GM18499 (cell line): Measurements from ENCODE around the gene GREM1.

Source experiments
- ATAC-seq: cut with Tn5 transposase; IDR thresholded peaks from one replicate; pipeline ENCODE4 v1.9.1; 2021; ENCODE audit warnings: moderate number of reproducible peaks; ENCODE audit not compliant: insufficient read depth, unreplicated experiment

The GREM1 gene

DNA sequence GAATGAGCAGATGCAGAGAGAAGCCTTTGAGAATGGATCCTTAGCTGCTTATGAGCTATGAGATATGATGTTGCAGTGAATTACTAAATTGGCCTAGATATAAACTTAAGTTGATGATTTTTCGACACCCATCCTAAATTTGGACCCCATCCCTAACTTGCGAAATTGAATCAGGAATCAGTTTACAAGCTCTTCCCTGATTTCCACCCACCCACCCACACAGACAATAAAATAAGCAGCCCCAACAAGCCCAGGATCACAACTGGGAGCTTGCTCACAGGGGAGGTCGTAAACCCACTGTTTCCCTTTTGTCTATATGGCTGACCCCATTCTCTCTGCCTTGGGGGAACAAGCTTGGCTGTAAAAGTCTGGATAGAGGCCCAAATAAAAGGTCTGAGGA, 57.3 kb downstream of the GREM1 start:
- no peak for ATAC-seq

DNA sequence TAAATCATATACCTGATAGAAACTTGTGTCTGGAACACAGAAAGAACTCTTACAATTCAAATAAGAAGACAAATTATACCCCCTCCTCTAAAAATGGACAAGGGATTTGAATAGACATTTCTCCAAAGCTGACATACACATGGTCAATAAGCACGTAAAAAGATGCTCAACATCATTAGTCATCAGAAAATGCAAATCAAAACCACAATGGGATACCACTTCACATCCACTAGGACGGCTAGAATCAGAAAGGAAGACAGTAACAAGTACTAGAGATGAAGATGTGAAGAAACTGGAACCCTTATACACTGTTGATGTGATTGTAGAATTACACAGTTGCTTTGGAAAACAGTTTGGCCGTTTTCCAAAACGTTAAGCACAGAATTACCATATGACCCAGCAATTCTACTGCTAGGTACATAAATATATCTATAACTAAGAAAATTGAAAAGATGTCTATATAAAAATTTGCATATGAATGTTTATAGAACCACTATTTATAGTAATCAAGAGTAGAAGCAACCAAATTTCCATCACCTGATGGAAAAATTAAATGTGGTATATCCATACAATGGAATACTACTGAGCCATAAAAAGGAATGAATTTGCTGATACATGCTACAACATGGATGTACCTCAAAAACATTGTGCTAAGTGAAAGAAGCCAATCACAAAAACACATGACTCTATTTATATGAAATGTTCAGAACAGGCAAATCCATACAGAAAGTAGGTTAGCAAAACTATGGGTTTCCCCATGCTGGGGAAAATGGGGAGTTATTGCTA, 60.8 kb downstream of the GREM1 start:
- ATAC-seq: no peak

DNA sequence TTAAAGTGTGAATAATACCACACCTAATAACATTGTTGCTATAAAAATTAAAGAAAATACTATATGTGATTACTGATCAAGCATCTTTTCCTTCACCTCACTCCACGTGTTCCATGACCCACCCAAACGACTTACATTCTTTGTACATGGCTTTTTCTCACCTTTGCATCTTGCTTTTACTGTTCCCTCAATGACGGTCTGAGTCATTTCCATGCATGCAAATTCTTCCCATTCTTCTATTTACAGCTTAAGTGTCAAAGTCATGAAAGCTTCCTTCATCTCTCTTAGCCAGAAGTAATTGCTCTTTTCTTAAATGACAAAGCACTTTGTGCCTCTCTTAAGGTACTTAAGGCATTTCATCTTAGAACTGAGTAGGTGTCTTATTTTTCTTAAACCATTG, 64.0 kb downstream of the GREM1 start:
- ATAC-seq: no peak

DNA sequence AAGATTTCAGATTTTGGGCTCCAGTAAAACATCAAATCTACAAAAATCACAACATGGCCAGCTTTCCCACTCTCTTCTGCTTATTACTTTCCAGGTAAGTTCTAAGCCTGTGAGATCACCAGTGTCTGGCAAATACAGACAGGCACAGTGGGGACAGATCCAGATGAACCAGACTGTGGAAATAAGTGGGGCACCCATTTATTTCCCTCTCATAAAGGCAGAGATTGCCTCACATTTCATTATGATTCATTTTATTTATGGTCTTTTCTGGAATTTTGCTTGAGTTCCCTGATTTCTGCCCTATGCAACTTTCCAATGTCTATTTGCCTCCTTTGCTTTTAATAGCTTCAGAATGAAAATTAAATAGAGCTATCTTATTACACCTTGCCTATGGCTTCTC, 66.8 kb downstream of the GREM1 start:
- ATAC-seq: no peak

DNA sequence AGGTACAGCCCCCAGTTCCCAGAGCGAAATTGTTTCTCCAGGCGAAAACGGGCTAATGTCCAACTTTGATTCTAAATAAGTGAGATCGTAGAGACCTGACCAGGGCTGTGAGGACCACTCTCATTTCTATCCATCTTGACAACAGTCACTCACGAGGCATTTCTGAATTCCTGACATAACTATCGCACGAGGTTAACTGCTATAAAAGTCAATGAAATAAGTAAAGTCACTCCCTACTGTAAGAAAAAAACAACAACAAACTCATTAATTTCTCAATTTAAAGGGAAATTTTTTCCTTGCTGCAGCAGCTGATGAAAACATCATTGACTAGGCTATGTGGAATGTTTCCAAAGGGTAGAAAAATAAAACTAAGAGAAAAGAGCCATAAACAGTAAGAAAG, 69.1 kb downstream of the GREM1 start:
- no peak for ATAC-seq

DNA sequence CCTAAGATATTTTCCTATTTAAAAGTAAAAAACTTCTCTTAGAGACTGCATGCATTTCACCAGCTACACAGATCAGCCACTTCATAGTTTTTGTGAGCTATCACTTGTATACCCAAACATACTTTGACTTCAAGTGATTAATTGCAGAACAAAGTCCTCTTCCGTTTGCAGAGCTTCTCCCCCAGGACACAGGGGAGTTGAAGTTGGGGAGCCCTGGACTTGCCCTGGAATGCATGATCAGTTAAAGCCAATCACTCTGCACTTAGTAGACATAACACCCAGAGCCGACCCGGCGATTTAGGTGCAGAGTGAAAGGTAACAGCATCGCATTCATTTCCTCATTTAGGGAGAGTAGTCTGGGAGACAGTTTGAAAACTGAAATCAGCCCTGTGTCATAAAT, 70.1 kb downstream of the GREM1 start:
- no peak for ATAC-seq

DNA sequence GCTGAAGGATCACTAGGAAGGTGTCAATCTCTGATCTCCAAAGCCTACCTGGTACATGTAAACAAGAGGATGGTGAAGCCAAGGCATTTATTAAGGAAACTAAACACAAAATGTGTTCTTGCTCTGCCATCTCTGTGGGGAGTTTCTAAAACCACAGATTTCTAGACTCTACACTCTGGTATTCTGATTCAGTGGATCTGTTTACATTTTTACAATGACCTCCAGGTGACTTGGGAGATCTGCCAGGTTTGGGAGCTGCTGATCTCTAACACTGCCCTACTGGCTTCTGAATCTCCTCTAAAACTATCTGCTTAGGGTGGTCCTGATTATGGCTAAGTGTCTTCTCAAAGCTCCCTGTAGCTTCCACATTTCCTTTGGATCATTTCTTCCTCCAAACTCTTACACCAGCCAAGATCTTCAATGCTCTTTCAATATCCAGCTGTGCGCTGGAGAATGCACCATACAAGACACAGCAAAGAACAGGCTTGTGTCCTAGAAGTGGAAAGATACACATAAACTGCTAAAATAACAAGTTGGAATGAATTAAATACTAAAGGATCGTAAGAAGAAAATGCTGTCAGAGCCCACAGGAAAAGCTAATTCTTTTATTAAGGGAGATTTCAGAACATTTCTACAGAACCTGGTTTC, 72.7 kb downstream of the GREM1 start:
- no peak for ATAC-seq

DNA sequence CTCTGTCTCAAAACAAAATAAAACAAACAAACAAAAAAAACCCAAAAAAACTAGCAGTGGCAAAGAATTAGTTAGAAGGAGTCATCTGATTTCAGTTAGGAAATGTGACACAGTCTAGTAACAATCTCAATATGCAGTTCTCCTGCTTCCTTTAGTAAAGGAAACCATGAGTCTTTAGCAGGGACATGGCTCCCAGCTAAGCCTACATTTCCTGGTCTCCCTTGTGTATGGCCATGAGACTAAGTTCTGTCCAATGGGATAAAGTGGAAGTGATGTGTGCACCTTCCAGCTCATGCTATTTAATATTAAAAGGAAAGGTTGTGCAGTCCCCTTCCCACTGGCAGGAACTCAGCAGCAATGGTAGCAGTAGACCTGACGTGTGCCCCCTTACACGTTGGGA, 74.6 kb downstream of the GREM1 start:
- ATAC-seq: no peak
